ENCODE data around the gene SH2D2A.

DNA sequence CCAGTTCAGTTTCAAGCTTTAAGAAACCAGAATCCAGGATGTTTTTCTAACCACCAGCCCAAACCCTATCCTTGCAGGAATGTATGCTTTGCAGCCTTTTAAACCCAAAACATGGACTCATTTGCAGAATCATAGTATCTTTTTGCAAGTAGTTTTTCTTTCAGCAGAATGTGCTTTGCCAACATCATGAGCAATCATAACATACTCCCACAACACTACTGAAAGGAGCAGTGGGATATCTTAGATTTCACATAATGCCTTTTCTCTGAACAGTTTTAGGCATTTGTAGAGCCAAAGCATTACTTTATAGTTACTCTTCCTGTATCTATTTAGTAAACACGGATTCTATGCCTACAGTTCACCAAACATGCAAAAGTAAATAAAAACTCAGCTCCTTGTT, 10.0 kb upstream of the SH2D2A start:
- TF ChIP-seq, protein P1, sequence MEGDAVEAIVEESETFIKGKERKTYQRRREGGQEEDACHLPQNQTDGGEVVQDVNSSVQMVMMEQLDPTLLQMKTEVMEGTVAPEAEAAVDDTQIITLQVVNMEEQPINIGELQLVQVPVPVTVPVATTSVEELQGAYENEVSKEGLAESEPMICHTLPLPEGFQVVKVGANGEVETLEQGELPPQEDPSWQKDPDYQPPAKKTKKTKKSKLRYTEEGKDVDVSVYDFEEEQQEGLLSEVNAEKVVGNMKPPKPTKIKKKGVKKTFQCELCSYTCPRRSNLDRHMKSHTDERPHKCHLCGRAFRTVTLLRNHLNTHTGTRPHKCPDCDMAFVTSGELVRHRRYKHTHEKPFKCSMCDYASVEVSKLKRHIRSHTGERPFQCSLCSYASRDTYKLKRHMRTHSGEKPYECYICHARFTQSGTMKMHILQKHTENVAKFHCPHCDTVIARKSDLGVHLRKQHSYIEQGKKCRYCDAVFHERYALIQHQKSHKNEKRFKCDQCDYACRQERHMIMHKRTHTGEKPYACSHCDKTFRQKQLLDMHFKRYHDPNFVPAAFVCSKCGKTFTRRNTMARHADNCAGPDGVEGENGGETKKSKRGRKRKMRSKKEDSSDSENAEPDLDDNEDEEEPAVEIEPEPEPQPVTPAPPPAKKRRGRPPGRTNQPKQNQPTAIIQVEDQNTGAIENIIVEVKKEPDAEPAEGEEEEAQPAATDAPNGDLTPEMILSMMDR (IDR thresholded peaks at IDR 0.05; ENCODE audit: low read length) = no peak
- TF ChIP-seq EZH2 (IDR thresholded peaks at IDR 0.05; ENCODE audit: borderline replicate concordance, low read length) = no peak
